Gastroesophageal sphincter (tissue), 4 donors: ENCODE results near the gene BABAM2. TPM values are rescaled to one million over a fixed set of nuclear protein-coding genes. Genes with fewer than 3 reads are reported as not detected.

Experiments used
- ATAC-seq: fragments of 150-250 bp; one replicate; pipeline ENCODE4 v1.9.1; 2016; ENCODE audit warnings: mild to moderate bottlenecking, moderate library complexity
- H3K27ac ChIP-seq, 4 donors: fragments of 200-600 bp; sonication (generic) in 3 of 4; 1 replicate in 3 of 4; 2 replicates in 1 of 4; pipeline ENCODE4 v1.5.1; 2016 to 2019
- H3K27me3 ChIP-seq: fragments of 200-600 bp; sonication (generic); one replicate; pipeline ENCODE4 v1.5.1; 2019
- H3K36me3 ChIP-seq, 2 donors: fragments of 200-600 bp; sonication (generic); one replicate each; pipeline ENCODE4 v1.5.1; 2019; ENCODE audit warnings: control low read depth in 1 of 2
- H3K4me1 ChIP-seq, 3 donors: fragments of 200-600 bp; sonication (generic); 1 replicate in 2 of 3; 2 replicates in 1 of 3; pipeline ENCODE4 v1.5.1; 2016 to 2019; ENCODE audit warnings: control low read depth in 2 of 3
- H3K4me3 ChIP-seq, 2 donors: fragments of 200-600 bp; sonication (generic); one replicate each; pipeline ENCODE4 v1.5.1; 2019; ENCODE audit warnings: mild to moderate bottlenecking in 1 of 2, moderate library complexity in 1 of 2
- H3K9me3 ChIP-seq, 3 donors: fragments of 200-600 bp; sonication (generic); one replicate each; pipeline ENCODE4 v1.5.1; 2017 to 2019; ENCODE audit warnings: control low read depth in 2 of 3
- EP300 ChIP-seq: sonication (generic); formaldehyde crosslinking; IDR thresholded peaks from one replicate; pipeline ENCODE4 v1.6.1; 2017; ENCODE audit warnings: antibody characterized with exemption, mild to moderate bottlenecking
- POLR2A ChIP-seq, 2 donors: fragments of 450-650 bp; IDR thresholded peaks; one replicate each; pipeline ENCODE4 v1.6.1; 2017; ENCODE audit warnings: antibody characterized with exemption in 2 of 2, mild to moderate bottlenecking in 2 of 2, moderate library complexity in 1 of 2
- POLR2AphosphoS5 ChIP-seq: sonication (generic); formaldehyde crosslinking; IDR thresholded peaks from one replicate; pipeline ENCODE4 v1.6.1; 2017; ENCODE audit warnings: antibody characterized with exemption
- WGBS, 2 donors: methylation state at CpG; one replicate each; pipeline ENCODE4 v1.1.5; 2018; ENCODE audit warnings: low coverage in 1 of 2; 5-methylcytosine and 5-hydroxymethylcytosine counted together
- total RNA-seq, 4 donors: library from RNA; depleted of rRNA; stranded (reverse); fragments of >200 nt; gene quantifications; one replicate each; pipeline ENCODE4 v1.1.0, GENCODE V29; 2016
- TF ChIP-seq, protein P1 (sequence below), 4 experiments: fragments of 200-600 bp in 2 of 4; fragments of 450-650 bp in 2 of 4; sonication (generic) in 1 of 4; IDR thresholded peaks; one replicate each; pipeline ENCODE4 v1.5.1; 2017 to 2019; ENCODE audit warnings: antibody characterized with exemption in 4 of 4, mild to moderate bottlenecking in 2 of 4, moderate library complexity in 2 of 4

The BABAM2 gene
- total RNA-seq, 4 donors from 2014 or later = 28.5 to 43.6 (median 37.4) TPM

GRCh38 chr2:28350791-28351285 lies 460.3 kb downstream of the BABAM2 start:
- Histone ChIP-seq H3K4me3 (no peak overlapping the region), H3K27ac (no peak overlapping the region), H3K9me3 (no peaks in the 10 kb centered on the region), H3K27me3 (no peaks in the 10 kb centered on the region), H3K36me3 (no peaks in the 10 kb centered on the region), H3K4me1 (peaks cover 0 to 29% (median 9%) of the 10 kb centered on the region in 3 donors)
- WGBS, 2 donors = 100% methylated on average over 2 of the region's 11 CpGs; no CpG with 5 or more reads in 1 of the 2 donors
- no peak for ATAC-seq
- TF ChIP-seq, protein P1, sequence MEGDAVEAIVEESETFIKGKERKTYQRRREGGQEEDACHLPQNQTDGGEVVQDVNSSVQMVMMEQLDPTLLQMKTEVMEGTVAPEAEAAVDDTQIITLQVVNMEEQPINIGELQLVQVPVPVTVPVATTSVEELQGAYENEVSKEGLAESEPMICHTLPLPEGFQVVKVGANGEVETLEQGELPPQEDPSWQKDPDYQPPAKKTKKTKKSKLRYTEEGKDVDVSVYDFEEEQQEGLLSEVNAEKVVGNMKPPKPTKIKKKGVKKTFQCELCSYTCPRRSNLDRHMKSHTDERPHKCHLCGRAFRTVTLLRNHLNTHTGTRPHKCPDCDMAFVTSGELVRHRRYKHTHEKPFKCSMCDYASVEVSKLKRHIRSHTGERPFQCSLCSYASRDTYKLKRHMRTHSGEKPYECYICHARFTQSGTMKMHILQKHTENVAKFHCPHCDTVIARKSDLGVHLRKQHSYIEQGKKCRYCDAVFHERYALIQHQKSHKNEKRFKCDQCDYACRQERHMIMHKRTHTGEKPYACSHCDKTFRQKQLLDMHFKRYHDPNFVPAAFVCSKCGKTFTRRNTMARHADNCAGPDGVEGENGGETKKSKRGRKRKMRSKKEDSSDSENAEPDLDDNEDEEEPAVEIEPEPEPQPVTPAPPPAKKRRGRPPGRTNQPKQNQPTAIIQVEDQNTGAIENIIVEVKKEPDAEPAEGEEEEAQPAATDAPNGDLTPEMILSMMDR (IDR thresholded peaks at IDR 0.05) = no peak
- no peak for TF ChIP-seq EP300
- no peak for TF ChIP-seq POLR2A (IDR thresholded peaks at IDR 0.05)
- no peak for TF ChIP-seq POLR2AphosphoS5

DNA sequence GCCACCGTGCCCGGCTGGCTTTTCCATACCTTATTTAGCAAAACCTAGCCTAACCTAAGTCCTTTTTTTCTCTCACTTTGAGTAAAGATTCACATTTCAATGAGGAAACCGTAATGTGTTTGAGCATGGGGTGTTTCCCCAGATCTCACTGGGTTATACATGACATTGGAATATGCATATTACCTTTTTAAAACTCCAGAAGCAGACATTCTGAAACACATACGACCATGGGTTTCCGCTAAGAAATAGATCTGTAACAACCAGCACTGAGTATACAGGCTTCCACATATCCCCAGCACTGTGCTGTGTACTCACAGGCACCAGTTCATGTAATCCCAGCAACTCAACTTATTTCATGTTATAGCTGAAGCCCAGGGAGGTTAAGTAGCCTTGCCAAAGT lies 461.1 kb downstream of the BABAM2 start:
- WGBS, 2 donors = 72 to 83% methylated on average over 4 of the region's 5 CpGs
- no peak for ATAC-seq
- H3K36me3 ChIP-seq = no peaks in the 10 kb centered on the region
- H3K4me3 ChIP-seq = no peak overlapping the region
- H3K27ac ChIP-seq = no peak overlapping the region
- peaks cover 0 to 34% (median 17%) of the 10 kb centered on the region in 3 donors for H3K4me1 ChIP-seq
- no peaks in the 10 kb centered on the region for H3K9me3 ChIP-seq
- H3K27me3 ChIP-seq = no peaks in the 10 kb centered on the region
- TF ChIP-seq EP300 (no peak), POLR2A (IDR thresholded peaks at IDR 0.05) (no peak), POLR2AphosphoS5 (no peak)
- TF ChIP-seq, protein P1 (IDR thresholded peaks at IDR 0.05) = no peak

GRCh38 chr2:28352104-28352503 lies 461.6 kb downstream of the BABAM2 start:
- Histone ChIP-seq H3K9me3 (no peaks in the 10 kb centered on the region), H3K4me3 (no peak overlapping the region), H3K27me3 (no peaks in the 10 kb centered on the region), H3K27ac (no peak overlapping the region), H3K4me1 (peaks cover 0 to 34% (median 20%) of the 10 kb centered on the region in 3 donors), H3K36me3 (no peaks in the 10 kb centered on the region)
- 58% methylated on average over 4 of the region's 5 CpGs; no CpG with 5 or more reads in 1 of the 2 donors for WGBS, 2 donors
- no peak for TF ChIP-seq EP300
- TF ChIP-seq, protein P1 (IDR thresholded peaks at IDR 0.05) = no peak
- TF ChIP-seq POLR2AphosphoS5 = no peak
- TF ChIP-seq POLR2A (IDR thresholded peaks at IDR 0.05) = no peak
- no peak for ATAC-seq

GRCh38 chr2:28352610-28353195 lies 462.2 kb downstream of the BABAM2 start:
- TF ChIP-seq, protein P1 (IDR thresholded peaks at IDR 0.05) = no peak
- TF ChIP-seq POLR2A (IDR thresholded peaks at IDR 0.05) = no peak
- no peak for TF ChIP-seq EP300
- no peak for TF ChIP-seq POLR2AphosphoS5
- no peak for ATAC-seq
- H3K27me3 ChIP-seq = no peaks in the 10 kb centered on the region
- peaks cover 0 to 28% (median 20%) of the 10 kb centered on the region in 3 donors for H3K4me1 ChIP-seq
- H3K9me3 ChIP-seq = no peaks in the 10 kb centered on the region
- H3K4me3 ChIP-seq = no peak overlapping the region
- no peak overlapping the region for H3K27ac ChIP-seq
- 83 to 92% methylated on average over 6 to 7 of the region's 16 CpGs for WGBS, 2 donors
- no peaks in the 10 kb centered on the region for H3K36me3 ChIP-seq
